DMS53 treated with DMSO at 0.1 percent for 48 hours (cell line): ENCODE measurements around the gene DUSP14.
"Not testable (repeated sequence)": the region's sequence is repeated elsewhere in the genome, so short reads cannot be mapped to it uniquely, and the experiment has no call there.

Experiments used
- DNase-seq: peaks from one replicate; lab custom pipeline; 2025; ENCODE audit not compliant: unreplicated experiment; lab: John Stamatoyannopoulos, UW

The DUSP14 gene

DNA sequence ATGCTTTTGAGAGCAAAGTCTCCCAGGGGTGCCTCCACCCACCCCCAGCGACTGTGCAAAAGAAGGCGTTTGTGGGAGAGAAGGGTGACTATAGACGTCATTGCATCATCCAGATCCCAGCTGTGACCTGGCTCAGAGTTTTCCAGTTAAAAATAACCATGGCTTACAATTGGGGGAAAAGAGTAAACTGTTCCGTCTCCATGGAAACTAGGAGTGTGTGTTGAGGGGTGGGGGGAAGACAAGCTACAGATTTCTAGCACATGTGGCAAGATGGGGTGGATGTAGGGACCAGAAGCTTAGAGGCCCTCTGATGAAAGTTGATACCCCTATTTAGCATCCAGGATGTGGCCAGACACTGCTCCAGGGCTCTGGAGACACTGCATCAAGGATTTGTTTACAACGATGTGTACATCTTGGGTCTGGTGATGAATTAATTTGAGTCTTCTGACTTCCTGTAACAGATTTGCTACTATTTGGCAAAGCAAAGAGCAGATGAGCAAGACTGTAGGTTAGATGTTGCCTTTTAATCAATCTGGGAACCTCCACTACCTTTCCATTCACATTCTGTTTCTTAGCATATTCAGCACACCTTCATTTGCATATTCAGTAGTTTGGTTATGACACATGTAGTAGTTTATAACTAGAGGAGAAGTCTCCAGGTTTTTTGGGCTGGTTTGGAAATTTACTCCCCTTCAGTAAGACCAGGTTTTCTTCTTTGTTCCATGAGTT lies 6.2 kb upstream of the DUSP14 start:
- no peak for DNase-seq

DNA sequence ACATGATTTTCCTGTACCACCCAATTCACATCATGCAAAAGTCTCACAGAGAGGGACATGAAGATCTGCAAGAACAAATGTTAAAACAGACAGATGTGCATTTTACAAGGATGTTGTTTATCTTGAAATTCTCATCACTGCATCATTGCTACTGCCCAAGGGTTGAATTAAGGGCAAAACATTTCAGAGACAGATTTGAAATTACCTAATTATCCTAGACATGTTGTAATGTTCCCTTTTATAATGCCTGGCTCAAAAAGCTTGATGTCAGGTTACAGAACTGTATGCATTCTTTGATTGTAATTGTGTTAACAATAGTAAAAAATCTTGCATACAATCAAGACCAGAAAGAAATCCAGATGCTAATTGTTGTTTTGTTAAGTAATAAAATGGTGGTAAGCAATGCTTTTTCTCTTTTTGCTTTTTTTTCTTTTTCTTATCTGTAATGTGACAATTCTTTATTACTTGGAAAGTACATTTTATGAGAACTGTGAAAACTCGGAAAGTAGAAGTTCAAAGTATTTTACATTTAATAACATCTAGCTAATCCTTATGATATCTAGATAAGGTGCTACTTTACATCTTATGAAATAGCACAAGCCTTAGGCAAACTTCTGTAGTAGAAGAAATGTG lies 3.6 kb upstream of the DUSP14 start:
- DNase-seq, result no peak

DNA sequence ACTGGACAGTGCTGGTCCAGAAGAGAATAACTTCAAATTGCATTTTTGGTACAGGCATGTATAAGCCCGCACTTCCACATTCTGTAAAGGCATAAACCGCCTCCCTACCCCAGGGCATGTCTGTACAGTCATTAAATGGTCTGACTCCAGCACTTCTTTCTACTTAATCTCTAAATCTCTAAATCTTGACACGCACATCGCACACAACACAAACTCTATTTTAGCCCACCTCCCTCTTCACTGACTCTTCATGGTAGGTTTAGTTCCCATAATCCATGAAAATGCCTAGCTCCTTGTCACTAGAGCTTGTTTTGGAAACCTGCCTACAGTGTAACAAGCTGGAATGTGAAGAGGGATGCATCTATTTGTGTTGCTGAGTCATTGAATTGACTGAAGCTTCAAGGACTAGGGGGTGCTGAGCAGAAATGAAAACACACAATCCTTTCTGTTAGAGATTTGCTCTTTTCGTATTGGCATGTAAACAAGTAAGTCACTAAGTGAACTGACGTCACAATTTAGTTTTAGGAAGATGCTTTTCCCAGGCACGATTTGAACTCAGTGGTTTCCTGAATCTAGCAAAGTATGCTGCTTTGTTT lies 1.6 kb upstream of the DUSP14 start:
- DNase-seq, result peak; percentile 85

DNA sequence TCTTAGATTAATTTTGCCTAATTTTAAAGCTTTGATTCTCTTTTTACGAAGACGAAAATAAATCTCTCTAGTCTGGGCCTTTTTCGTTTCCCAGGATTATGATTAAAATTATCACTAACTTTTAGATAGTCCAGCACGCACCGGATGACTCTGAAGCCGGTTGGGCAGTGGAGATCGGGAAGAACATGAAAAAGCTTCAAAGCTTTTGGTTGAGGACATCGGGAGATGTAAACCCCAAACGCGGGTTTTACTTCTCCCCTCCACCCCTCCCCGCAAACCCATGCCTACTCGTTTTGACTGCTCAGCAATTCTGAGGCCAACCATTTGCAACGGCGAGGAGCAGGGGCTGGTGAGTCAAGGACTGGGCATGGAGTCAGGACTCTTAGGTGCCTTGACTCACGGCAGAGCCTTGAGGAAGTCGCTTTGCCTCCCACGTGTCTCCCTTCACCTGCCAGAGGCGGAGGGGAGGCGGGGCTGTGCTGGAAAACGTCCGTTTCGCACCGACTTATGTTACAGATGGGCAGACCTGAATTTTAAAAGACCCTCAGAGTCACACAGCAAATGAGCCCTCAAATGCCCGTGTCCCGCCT lies 989 bp upstream of the DUSP14 start:
- peak; percentile 74 for DNase-seq

DNA sequence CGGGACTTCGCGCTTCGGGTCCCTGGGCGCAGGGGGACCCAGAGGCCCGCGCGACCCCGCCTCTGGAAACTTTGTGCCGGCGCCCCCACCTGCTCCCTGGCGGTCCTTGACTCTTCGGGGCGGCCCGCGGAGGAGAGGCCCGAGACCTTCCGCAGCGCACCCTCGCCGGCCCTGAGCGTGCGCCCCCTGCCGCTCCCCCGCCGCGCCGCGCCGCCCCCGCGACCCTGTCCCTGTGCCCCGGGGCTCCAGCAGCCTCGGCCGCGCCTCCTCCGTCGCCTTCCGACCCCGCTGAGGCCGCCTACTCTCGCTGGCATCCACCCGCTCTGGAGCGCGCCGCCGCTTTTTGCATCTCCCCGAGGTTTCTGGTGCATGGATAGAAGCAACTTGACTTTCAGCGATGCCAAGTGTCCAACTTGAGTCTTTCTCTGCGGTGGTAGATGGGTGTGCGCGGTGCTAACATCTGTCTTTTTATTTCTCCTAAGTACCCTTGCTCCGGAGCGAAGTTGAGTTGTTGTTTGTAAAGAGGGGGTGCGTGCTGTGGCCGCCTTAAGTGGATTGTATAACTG lies 414 bp downstream of the DUSP14 start:
- DNase-seq, result peak; percentile 7

DNA sequence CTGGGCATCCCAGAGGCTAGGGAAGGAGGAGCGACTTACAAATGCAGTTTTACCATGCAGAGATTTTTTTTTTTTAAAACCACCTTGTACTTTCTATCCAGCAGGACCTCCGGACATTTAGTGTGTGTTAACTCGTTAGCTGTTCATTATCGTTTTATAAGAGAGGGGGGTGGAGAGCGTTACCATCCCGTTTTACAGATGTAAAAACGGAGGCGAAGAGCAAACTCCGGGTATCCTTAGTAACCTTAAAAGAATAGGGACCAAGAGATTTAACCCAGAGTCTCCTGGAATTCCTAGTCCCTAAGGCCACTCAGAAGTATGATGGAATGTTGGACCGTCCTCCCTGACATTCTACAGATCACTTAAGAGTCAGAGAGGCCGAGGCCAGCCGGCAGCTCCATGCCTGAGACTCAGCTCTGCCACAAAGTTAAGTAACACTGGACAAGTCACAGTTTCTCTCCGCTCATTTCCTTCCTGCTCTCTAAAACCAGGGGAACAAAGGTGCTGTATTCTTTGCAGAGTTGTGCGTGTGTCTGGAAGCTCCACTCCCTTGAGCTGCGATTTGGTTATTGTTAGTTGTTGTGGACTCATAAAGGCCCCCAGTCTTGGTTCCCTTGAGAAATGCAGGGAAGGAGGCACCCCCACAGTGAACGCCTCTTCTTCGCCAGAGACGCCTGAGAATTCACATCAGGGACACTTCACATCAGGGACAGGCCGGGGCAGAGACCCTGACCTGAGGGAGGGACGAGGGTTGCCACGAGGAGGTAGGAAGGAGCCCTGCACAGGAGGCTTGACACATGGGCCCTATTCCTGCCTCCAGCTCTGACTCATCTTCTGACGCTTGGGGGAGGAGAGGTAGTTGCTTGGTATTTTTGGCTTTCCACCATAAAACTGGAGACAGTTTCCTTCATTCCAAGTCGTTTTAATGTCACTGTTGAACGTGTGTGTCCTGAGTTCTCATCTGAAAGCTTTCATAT lies 1.2 kb downstream of the DUSP14 start:
- no peak for DNase-seq

DNA sequence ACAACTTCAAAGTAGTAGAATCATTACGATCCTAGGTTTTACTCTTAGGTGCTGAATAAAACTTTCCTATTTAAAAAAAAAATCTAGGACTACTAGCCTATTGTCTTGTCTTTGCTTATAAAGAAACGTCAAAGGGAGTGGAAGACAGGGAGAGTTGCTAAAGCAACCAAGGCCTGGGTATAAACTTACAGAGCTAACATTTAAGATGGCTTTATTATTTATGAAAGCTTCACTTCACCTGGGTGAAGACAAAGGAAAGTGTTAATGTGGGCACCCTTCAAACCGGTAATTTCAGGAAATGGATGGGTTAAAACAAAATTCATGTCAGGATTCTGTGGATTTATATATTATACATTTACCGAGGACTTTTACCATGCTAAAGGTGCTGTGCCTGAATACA lies 2.5 kb downstream of the DUSP14 start:
- no peak for DNase-seq

DNA sequence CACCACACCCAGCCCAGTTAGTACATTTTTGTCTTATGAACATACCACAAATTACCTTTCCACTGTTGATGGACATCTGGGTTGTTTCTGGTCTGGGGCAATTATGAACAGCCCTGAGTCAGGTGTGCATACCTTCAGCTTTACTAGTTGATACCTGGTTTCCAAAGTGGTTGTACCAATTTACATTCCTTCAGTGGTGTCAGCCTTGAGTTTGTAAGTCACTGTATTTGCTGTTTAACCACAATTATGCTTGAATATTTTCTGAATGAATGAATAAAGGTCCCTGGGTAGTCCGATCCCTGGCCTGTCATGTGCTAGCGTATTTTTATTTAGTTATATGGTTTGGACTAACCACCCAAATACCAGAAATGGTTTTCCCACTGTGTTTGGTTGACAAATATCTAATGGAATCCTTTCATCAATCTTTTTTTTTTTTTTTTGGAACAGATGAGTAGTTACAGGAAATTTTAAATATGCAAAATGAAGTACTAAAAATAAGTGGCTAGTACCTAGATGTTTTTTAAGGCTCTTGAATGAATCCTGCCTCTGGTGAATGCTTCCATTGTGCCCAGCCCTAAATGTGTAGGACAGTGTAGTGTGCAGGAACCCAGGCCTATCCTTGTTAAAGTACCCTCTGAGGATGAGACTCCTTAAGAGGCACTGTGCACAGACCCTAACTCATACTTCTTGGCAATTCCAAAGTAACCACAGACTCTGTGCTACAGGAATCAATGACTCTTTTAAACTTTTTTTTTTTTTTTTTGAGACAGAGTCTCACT lies 3.7 kb downstream of the DUSP14 start:
- DNase-seq, result no peak

DNA sequence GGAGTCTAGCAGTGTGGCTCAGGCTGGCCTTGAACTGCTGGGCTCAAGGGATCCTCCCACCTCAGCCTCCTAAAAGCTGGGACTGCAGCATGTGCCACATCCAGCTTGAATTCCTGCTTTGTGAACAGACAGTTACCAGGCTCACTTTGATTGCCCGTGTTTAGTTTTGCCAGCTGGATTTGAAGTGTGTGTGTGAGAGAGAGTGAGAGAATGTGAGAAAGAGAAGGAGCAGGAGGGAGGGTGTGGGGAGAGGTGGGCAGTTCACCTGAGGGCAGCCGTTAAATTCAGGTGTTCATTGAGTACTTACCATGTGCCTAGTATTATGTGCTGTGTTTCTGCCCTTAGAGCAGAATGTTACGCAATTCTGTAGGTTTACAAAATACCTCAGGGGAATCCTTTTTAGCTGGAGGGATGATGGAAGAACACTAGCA lies 4.7 kb downstream of the DUSP14 start:
- DNase-seq, result no peak

DNA sequence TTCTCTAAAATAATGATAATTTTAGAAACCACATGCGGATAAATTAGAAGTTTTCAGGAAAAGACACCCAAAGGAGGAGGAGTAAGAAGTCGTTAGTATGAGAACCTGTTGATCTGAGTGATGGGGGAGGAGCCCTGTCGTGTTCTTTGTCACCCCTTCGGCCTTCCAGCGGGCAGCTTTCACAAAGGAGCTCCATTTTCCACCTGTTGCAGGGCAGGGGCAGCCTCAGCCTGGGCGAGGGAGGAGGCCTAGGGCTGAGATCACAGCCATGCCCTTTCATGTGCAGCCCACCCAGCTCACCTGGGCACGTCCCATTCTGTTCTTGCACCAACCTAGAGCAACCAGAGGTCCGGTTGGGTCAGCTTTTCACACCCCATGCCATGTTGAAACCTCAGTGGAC lies 5.3 kb downstream of the DUSP14 start:
- DNase-seq, result no peak

DNA sequence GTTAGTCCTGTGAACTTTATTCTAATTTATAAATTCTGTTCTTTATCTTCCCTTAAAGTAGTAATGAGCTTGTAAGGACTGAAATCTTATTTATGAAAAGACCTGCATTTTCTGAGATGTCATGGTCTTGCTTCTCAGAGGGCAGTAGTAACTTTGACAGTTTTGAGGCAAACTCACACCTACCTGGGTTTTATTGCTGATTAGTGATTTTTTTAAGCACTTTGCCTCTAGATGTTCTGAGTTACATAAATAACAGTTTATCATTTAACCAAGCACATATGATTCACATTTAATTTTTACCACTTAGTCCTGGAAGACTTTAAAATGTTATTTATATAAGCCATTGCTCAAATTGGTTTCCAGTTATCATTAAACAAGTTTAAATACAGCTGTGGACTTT lies 10.7 kb downstream of the DUSP14 start:
- DNase-seq, result no peak

DNA sequence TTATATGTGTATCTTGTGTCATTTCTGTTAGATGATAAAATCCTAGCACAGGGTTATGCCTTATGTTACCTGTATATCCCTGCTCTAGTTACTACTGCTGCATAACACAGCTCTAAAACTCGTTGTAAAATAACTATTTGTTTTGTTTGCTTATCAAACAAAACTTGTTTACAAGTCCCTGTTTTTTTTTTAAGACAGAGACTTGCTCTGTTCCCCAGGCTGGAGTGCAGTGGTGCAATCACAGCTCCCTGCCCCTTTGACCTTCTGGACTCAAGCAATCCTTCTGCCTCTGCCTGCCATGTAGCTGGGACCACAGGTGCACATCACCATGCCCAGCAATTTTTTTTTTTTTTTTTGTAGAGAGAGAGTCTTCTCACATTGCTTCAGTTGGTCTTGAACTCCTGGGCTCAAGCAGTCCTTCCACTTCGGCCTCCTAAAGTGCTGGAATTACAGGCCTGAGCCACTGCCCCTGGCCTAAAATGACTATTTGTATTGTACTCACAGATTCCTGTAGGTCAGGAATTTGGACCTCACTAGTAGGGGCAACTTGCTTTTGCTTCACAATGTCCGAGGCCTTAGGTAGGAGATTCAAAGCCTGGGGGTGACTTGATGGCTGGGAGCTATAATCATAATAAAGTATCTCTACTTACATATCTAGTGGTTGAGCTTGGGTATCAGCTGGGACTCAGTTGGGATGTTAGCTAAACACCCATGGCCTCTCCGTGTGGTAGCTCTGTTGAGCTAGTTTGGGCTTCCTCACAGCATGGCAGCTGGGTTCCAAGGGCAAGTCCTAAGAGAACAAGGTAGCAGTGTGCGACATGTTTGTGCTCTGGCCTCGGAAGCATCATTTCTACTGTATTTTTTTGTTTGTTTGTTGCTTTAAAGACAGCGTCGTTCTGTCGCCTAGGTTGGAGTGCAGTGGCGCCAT lies 12.6 kb downstream of the DUSP14 start:
- no peak for DNase-seq

DNA sequence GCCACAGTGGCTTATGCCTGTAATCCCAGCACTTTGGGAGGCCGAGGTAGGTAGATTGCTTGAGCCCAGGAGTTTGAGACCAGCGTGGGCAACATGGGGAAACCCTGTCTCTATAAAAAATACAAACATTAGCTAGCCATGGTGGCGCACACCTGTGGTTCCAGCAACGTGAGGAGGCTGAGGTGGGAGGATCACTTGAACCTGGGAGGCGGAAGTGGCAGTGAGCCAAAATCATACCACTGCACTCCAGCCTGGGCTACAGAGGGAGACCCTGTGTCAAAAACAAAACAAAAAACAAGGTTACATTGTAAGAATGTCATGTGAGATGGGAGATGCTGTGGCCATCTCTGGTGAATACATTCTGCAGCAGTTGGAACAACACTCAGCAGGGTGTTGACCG lies 13.5 kb downstream of the DUSP14 start:
- DNase-seq, result no peak

DNA sequence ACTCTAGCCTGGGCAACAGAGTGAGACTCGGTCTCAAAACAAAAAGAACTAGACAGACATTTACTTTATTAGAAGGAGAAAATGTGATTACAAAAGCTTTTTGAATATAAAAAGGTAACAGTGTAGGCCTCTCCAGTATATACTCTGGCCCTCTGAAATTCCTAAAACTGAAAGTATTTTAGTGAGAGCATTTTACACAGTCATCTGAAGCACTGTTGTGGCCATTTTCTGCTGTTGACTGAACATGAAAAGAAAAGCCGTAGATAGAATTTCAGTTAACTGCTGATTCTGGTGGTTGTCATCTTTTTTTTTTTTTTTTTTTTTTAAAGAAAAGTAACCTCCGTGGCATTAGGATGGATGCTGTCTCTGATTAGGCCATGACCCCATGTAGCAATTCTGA lies 15.6 kb downstream of the DUSP14 start:
- no peak for DNase-seq

DNA sequence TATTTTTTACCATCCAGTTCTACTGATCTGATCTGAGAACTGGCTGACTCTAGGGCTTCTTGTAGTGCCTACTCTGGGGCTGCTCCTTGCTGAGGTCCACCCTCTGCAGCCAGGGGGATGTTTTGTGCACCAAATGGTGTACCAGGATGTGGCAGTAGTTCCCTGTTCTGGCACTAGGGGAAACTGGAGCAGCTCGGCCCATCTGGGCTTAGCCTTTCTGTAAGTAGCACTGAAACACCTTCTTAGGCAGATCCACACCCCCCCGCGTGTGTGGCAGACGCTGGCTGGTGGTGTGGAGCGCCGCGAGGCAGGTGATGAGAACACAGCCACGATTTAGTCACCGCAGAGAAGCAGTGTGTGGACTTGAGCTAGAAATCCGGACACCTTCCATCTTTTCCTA lies 17.0 kb downstream of the DUSP14 start:
- no peak for DNase-seq

DNA sequence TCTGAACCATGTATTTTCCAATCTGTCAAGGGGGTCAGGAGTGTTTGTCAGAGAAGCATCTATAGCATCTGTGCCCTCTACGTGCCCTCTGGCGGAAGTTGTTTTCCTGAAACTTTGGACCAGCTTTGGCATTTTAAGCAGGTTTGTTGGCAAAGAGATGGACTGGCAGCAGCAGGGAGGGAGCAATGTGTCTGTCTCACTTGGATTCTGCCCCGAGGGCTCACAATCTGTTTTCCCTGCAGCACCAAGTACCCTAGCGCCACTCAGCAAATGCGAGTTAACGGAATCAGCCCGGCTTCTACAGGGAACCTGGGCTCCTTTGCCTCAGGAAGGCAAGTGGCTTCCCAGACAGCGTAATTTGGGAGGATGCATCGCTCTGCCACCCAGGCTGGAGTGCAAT lies 17.4 kb downstream of the DUSP14 start:
- DNase-seq, result no peak

DNA sequence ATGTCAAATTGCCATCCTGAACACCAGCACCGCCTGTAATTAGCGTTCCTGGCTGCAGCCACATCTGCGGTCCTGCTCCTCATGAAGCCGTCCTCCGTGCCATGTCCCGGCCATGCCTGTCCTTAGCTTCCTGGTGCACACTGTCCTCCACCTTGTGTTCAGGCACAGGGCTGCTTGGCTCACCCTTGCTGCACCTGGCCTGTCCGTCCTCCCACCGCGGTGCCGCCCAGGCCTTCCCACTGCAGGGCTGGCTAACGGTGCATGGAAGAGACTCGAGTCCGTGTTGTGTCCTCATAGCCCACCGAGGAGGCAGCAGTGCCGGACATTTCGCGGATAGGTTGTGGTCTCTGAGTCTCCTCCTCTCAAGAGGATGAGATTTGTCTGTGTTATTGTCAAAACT lies 20.4 kb downstream of the DUSP14 start:
- no peak for DNase-seq

DNA sequence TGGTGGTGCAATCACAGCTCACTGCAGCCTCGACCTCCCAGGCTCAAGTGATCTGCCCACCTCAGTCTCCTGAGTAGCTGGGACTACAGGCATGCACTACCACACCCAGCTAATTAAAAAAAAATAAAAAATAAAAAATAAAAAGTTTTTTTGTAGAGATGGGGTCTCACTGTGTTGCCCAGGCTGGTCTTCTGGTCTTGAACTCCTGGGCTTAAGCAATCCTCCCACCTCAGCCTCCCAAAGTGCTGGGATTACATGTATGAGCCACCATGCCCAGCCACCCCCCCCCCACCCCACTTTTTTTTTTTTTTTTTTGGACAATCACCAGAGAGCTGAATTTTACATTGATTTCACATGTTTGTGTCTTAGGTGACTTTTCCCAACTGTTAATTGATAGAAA lies 22.0 kb downstream of the DUSP14 start:
- DNase-seq, result not testable (repeated sequence)
